C4-2B (cell line): ENCODE measurements around the gene TEX13A.

Source experiments
- CTCF ChIP-seq: fragments of 450-650 bp; conservative IDR thresholded peaks from 2 replicates; pipeline ENCODE4 v1.5.1; 2017; ENCODE audit warnings: mild to moderate bottlenecking
- ZFX ChIP-seq: fragments of 450-650 bp; IDR thresholded peaks from 2 replicates; pipeline ENCODE4 v1.6.1; 2017

GRCh38 chrX:105189093-105189492 lies 31.4 kb downstream of the TEX13A start:
- TF ChIP-seq CTCF, result no peak
- no peak for TF ChIP-seq ZFX
